HL-60/S4 treated with retinoic acid at 250 ng/mL for 4 days and 3 days (cell line): Measurements from ENCODE around the gene ABCA4.

Experiments used
- in situ Hi-C: fragments of 300-500 bp; cut with MboI; formaldehyde crosslinking; loops from 2 replicates; pipeline ENCODE4 v1.7.0; 2022; ENCODE audit warnings: low sequenced_read_pairs

The ABCA4 gene

DNA sequence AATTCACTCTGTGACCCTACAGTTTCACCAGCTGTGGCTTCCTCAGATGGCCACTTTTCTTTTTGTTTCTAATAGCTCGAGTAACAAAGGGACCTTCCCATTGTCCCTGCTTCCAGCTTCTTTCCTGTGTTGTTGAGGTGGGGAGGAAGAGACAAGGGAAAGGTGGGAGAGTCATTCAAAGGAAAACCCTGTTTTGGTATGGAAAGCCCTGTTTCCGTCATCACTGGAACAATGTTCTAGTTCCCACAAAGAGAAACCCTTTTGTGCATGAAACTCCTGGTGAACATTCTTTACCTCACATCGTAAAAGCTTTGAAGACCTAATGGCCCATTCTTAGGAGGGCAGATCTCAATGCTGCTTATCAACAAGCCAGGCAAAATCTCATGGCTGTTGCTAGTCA is 62.2 kb downstream of the ABCA4 start:
- in situ Hi-C loops = loop anchor here (25.0 kb wide), 1 partner anchor 404 kb away; no protein-coding TSS in a partner anchor

GRCh38 chr1:94056996-94057395 is 64.0 kb downstream of the ABCA4 start:
- in situ Hi-C loops = loop anchor here (25.0 kb wide), 1 partner anchor 405 kb away; no protein-coding TSS in a partner anchor

- in situ Hi-C loops = loop anchor here (25.0 kb wide), 1 partner anchor 406 kb away; no protein-coding TSS in a partner anchor
Measured at GRCh38 chr1:94056171-94056570, 64.8 kb downstream of the ABCA4 start.

DNA sequence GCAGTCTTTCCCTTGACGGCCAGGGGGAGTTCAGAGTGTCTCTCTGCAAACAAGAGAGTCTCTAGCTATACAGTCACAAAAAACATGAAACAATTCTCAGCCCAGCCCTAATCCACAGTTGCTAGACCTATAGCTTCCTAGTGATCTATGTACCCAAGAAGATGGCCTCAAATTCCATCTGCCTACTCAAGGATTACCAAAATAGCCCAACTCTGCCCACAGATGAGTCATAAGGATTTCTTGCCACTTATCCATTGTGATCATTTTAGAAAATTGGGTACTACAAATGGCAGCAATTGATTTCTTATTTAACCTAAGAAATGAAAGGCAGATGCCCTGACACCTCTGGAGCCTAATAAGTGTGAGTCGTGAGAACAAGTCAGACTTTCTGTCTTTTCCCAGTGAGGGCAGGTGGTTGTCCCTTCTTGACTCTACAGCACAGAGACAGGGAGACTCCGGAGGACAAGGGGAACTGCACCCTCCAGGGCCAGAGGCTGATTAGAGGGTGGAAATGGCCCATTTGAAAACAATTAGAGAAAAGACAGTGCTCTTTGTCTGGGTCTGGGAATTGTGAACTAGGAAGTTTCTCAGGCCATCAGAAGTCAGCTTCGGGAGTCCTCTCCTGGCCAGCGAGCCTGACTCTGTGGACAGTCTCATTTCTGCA is 65.4 kb downstream of the ABCA4 start:
- in situ Hi-C loops = loop anchor here (25.0 kb wide), 1 partner anchor 407 kb away; no protein-coding TSS in a partner anchor

GRCh38 chr1:94050675-94051074 is 70.3 kb downstream of the ABCA4 start:
- in situ Hi-C loops = loop anchor here (25.0 kb wide), 1 partner anchor 412 kb away; no protein-coding TSS in a partner anchor

- in situ Hi-C loops = loop anchor here (25.0 kb wide), 1 partner anchor 412 kb away; no protein-coding TSS in a partner anchor
Measured at GRCh38 chr1:94050254-94050653, 70.7 kb downstream of the ABCA4 start.

DNA sequence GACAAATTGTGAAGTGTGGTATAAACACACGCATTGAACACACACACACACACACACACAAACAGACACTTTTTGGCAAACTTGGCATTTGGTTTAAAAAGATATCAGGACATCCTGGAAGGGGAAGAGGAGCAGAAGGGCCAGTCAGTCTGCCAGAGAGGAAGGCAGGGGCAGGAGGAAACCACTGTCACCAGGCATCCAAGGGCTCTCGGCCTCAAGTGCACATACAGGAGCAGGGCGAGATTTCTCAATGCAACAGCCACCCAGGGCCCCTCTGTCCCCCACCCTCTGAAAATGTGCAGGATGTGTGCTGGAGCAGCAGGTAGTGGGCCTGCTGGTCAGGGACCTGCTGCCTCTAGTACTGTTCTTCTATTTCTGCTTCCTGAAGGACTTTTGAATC is 71.2 kb downstream of the ABCA4 start:
- in situ Hi-C loops = loop anchor here (25.0 kb wide), 1 partner anchor 413 kb away; no protein-coding TSS in a partner anchor

- in situ Hi-C loops = no loop called here
Measured at GRCh38 chr1:94048413-94049164, 72.4 kb downstream of the ABCA4 start.

GRCh38 chr1:94047949-94048348 is 73.0 kb downstream of the ABCA4 start:
- in situ Hi-C loops = no loop called here

DNA sequence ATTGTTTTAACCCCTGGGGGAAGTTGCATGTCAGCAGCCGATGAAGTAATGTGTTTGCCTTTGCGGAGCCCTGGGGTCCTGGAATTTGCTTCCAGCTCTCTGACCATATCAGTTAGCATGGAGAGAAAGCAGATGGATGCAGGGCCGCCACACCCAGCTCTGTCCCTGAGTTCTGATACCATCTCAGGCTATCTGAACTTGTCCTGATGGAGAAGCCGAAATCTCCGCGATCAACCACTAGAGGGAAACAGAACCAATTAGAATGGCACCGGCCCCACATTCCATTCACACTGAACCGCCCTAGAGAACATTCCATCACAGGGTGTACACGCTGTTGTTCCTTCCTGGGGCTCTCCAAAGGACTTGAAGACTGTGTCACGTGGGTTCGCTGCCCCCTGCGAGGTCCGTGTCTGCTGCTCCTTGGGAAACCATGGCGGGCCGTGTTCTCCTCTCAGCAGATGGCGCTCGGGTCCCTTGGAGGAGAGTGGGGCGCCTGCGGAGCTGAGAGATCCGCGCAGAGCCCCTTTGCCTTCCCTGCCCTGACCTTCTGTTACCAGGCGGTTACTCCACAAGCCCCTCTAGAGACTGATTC is 75.4 kb downstream of the ABCA4 start:
- in situ Hi-C loops = no loop called here

DNA sequence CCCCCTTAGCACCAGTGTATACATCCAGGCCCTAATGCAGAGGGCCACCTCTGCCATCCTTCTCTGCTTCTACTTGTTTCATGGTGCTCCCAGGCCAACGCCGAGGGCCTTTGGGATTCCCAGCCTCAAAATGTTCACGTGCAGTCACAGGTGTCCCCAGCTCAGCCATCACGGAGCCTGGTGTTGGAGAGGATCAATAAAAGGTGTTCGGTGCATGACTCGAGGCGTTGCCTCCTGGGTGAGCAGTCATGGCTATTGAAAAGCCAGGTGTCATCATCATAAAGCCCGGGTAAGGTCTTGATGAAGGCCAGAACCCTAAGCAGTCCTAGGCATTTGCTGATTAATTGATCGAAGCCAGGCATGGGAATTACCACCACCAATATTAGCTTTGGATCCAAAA is 76.1 kb downstream of the ABCA4 start:
- in situ Hi-C loops = no loop called here

DNA sequence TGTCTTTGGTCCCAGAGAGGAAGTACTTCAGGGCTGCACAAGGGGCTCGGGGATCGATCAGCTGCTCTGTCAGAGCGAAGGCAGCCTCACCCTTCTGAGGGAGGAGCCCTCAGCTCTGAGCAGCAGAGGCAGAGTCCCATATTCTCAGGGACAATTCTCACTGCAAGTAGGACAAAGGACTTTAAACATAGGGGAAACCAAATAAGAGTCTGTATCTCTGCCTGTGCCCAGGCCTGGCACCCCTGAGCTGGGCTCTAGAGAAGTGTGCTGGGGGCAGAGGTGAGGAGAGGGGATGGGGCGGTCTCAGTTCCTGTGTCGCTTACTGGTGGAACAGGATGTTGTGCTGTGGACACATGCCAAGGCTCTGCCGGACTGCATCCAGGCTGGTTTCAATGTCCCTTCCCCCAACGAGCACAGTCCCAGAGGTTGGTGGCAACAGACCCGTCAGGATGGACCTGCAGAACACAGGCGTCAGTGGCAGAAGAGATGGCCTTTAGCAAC is 76.6 kb downstream of the ABCA4 start:
- in situ Hi-C loops = no loop called here

- in situ Hi-C loops = no loop called here
Measured at GRCh38 chr1:94043738-94044289, 77.1 kb downstream of the ABCA4 start.

DNA sequence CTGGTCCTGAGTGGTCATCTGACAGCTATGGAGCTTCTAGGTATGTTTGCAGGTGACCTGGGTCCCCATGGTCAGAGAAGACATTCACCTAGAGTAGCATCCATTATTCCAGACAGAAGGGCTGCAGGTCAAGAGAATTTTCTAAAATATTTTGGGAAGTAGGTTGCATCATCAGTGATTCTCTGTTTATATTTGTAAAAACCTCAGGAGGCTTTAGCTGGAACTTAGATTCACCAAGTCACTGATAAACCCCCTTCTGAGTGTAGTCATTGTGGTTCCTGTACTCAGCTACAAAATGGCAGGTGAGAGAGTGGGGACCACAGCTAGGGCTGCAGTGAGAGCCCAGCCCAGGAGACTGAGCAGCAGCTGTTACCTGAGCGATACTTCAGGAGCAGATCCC is 78.6 kb downstream of the ABCA4 start:
- in situ Hi-C loops = no loop called here

DNA sequence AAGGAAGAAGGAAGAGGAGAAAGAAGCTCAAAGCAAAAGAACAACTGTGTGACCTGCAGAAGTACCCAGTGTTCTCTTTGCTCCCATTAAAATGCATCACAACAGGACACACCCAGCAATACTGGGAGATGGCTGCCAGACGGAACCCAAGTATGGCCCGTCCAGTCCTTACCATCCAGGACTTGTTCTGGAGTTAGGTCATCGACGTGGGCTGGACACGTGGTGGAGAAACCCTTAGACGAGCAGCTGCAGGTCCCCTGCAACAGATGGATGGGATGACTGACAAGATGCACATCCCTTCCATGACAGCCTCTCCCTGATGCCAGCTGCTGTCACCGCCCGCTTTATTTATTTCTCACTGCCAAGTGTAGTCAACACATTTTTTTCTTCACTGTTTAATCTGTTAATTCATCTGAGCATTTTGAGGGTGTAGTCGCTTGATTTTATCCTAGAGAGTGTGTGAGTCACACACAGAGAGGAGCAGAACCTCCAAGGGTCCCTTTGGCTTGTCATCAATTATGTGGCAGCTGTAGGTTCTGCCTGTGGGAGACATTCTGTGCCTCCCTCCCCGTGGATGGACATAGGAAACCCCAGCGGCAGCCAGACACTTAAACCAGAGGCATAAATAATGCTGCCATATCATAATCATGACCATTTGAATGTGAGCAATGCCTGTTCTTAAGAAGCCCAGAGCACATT is 80.9 kb downstream of the ABCA4 start:
- in situ Hi-C loops = no loop called here

DNA sequence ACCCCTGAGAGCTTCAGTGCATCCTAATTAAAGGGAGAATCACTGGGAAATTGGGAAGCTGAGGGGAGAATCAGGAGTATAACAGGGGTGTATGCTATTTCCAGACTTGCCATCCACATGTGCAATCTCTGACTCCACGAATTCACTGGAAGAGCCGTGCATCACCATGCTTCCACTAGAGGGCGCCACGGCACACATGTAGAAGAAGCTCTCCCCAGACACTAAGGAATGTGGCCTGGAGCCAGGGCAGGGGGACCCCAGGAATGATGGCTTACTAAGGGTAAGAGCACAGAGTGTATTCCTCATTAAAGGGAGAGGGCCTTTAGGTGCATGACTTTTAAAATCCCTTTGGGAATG is 81.5 kb downstream of the ABCA4 start:
- in situ Hi-C loops = no loop called here

- in situ Hi-C loops = no loop called here
Measured at GRCh38 chr1:94038511-94038910, 82.4 kb downstream of the ABCA4 start.

DNA sequence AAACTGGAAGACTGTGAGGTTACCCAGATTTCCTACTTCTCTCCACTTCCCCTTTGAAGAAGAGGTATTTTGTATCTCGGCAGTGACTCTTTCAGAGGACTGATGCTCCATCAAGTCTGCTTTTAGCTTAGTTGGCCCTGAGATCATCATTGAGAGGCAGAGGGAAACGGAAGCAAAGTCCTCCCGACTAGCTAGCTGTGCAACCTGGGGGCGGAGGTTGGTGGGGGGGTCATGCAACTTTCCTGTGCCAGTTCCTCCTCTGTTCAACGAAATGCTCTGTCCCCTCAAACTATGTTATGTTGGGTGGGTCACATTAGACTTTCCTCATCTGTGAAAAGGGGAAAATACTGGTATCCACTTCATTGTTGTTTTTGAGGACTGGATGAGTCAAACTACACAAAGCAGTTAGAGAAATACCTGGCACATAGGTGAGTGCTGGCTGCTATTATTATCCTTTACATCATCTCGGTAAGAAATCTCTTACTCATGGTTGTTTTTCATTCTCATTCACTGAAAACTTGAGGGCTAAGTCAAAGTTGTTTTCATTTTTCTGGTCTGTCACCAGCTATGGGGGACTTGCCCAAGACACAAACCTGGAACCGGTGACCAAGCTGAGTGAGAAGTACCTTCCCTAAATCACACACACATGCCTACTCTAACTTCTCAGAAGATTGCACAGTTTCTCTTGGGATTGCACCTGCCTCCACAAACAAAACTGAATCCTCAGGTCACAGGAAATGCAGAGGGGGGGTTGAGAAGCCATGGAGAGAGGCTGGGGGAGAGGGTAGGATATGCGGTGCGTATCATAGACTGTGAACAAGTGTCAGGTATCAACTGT is 83.3 kb downstream of the ABCA4 start:
- in situ Hi-C loops = no loop called here

DNA sequence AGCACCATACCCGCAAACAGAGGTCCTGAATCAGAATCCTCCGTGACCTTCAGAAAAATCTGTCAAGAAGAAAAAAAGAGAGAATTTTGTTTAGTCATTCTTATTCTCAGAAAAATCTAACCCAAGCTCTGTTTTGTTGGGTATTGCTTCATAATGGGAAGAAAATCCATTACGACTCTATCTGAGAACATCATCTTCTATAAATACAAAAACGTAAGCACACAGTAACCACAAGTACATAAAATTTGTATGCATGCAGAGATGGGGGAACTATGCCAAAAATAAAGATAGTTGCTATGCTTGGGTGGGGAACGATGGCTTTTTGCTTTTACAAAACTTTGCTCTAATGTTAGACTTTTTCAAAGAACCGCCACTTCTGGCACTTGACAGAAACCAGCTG is 84.2 kb downstream of the ABCA4 start:
- in situ Hi-C loops = no loop called here

- in situ Hi-C loops = no loop called here
Measured at GRCh38 chr1:94033849-94034248, 87.1 kb downstream of the ABCA4 start.
